GM19463 (cell line): ENCODE data around the gene PDGFB.

Experiments used
- ATAC-seq: cut with Tn5 transposase; IDR thresholded peaks from one replicate; pipeline ENCODE4 v1.9.1; 2021; ENCODE audit warnings: mild to moderate bottlenecking, moderate library complexity; ENCODE audit not compliant: unreplicated experiment

The PDGFB gene

GRCh38 chr22:39176714-39177455, 67.9 kb downstream of the PDGFB start:
- no peak for ATAC-seq

DNA sequence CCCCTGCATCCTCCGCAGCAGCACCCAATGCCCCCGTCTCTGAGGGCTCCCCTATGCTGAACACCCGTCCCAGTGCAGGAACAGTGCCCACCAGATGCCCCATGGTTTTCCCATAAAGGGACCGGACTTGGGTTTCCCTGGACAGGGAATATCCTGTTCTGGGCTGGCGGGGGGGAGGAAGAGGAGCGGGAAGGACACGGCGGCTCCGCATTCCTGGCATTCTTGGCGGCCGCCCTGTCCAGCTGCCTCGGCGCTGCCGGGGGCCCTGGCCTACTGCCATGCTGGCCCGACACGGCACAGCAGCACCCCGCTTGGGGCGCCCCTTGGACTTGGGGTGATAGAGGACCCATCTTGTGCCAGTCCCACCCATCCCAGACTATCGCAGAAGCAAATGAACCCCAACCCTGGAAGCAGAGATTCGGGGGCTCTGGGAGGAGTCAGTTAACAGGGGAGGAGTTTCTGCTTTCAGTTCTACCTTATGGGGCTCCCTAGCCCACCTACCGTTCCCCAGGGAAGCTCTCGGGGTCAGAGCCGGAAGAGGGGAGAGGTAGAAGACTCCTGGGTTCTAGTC, 68.6 kb downstream of the PDGFB start:
- ATAC-seq = no peak

DNA sequence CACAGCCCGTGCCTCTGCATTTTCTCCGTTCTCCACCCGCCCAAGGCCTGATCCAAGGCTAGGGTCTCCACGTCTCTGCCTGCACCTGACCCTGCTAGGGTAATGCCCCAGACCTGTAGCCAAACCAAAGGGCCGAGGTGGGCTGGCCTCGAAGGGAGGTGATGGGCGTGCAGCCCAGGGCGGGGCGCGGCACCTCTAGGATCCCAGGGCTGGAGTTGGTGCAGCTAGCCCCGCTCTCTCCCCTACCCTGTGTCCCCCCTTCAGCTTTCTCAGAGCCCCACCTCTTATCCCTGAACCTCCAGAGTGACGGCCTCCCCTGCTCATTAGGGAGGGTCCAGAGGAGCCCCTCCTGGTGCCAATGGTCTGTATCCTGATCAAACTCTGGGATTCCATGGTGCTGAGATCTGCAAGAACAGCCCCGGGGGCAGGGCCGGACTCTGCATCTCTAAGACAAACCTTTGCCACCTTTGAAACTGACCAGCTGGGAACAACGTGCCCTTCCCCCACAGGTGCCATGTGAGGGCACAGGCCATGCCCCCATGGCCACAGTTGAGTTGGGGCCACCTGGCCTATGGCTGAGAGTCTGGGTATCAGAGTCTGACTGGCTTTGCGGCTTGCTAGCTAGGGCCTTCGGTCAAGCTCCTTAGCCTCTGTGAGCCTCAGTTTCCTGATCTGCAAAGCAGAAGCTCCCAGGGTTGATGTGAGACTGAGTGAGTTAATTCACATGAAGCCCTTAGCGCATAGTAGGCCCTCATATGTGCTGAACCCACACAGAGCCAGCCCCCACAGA, 69.2 kb downstream of the PDGFB start:
- no peak for ATAC-seq

DNA sequence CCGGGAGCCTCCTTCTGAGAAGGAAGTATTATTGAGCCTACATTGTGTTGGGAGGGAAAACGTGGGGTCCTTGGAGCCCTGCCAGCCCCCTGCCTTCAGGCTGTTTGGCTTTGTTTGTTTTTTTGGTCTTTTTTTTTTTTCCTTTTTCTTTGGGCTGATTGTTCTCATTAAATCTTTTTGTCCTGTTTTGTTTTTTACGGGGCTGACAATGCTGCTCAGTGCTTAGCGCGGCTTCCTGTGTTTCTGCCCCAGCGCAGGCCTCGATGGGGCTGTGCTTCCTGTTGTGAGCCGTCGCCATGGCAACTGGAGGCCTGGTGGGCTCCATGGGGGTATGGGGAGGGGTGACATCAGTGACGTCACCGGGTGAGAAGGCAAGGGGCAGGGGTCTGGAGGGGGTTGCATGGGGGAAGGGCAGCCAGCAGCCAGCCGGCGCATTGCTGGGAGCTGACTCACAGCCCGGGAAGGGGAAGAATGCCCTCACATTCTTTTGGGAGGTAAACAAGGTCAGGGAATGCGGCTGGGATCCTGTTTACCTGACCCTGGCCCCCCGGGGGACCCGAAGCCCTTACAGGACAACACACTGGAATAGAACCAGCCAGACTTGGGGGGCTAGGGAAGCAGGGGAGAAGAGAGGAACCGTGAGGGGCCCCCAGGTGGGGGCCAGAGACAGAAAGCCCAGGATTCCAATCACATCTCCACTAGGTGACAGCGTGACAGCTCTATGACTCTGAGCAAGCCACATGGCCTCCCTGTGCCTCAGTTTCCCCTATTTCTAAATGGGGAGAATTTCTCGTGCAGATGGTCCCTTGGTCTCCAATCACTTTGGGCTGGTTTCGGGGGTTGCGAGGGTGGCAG, 70.1 kb downstream of the PDGFB start:
- ATAC-seq = no peak

GRCh38 chr22:39173787-39174497, 70.8 kb downstream of the PDGFB start:
- no peak for ATAC-seq
